ENCODE results near the gene COL4A5.

DNA sequence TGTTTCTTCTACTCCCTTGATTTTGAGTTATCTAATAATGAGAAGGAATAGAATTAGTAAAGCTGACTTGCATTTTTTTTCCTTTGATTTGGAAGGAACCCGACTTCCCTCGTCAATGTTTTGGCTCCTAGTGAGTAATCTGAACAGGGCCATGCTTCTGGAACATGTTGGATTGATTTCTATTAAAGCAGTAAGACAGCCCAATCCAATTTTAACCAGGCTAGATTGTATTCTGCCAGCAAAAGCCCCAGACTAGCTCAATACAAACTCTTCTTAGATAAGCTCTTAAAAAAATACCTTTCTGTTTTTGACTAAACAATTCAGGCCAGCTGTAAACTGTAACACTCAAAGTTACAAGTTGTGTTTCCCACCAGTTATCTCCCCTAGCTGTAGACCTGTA is 170.5 kb downstream of the COL4A5 start:
- TF ChIP-seq, protein P1, sequence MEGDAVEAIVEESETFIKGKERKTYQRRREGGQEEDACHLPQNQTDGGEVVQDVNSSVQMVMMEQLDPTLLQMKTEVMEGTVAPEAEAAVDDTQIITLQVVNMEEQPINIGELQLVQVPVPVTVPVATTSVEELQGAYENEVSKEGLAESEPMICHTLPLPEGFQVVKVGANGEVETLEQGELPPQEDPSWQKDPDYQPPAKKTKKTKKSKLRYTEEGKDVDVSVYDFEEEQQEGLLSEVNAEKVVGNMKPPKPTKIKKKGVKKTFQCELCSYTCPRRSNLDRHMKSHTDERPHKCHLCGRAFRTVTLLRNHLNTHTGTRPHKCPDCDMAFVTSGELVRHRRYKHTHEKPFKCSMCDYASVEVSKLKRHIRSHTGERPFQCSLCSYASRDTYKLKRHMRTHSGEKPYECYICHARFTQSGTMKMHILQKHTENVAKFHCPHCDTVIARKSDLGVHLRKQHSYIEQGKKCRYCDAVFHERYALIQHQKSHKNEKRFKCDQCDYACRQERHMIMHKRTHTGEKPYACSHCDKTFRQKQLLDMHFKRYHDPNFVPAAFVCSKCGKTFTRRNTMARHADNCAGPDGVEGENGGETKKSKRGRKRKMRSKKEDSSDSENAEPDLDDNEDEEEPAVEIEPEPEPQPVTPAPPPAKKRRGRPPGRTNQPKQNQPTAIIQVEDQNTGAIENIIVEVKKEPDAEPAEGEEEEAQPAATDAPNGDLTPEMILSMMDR (IDR thresholded peaks at IDR 0.05): no peak
- no peak for TF ChIP-seq POLR2AphosphoS5 (IDR thresholded peaks at IDR 0.05)
- TF ChIP-seq POLR2A (IDR thresholded peaks at IDR 0.05): no peak
- no peak for TF ChIP-seq EP300 (IDR thresholded peaks at IDR 0.05)

Measured in stomach (tissue), 4 donors.